AG10803 (cell line): ENCODE measurements around the gene GNPDA1.
"Not testable (repeated sequence)": the region's sequence is repeated elsewhere in the genome, so short reads cannot be mapped to it uniquely, and the experiment has no call there.

Experiments used
- DNase-seq: peaks from one replicate; pipeline ENCODE4 v3.0.0; 2010; ENCODE audit warnings: low read depth
- H3K4me3 ChIP-seq: 2 replicates; pipeline ENCODE4 v1.5.1; 2011; ENCODE audit warnings: mild to moderate bottlenecking, low read length, control low read depth
- CTCF ChIP-seq: conservative IDR thresholded peaks from 2 replicates; pipeline ENCODE4 v1.5.1; 2011; ENCODE audit warnings: mild to moderate bottlenecking, low read length, control low read depth, inconsistent platforms

Gene GNPDA1

GRCh38 chr5:142012792-142013388, at the start of gene GNPDA1:
Gene GNPDA1, minus strand, starts transcription at chr5:142013027. Its CDS starts 992 bp downstream, at chr5:142012035.
- peak; percentile 69 for DNase-seq
- 0 out of 2 replicates have a peak, but pooled peaks have one; percentile 9 for TF ChIP-seq CTCF
- peak within 1 kb of the TSS; percentile 86 for H3K4me3 ChIP-seq

- peak; percentile 75 for DNase-seq
- peak; percentile 47 for TF ChIP-seq CTCF
- H3K4me3 ChIP-seq, result no peak overlapping the region
Observed at GRCh38 chr5:142059304-142059940, 46.6 kb upstream of the GNPDA1 start.

GRCh38 chr5:142057697-142058056, 44.9 kb upstream of the GNPDA1 start:
- DNase-seq, result no peak
- no peak overlapping the region for H3K4me3 ChIP-seq
- TF ChIP-seq CTCF, result no peak

DNA sequence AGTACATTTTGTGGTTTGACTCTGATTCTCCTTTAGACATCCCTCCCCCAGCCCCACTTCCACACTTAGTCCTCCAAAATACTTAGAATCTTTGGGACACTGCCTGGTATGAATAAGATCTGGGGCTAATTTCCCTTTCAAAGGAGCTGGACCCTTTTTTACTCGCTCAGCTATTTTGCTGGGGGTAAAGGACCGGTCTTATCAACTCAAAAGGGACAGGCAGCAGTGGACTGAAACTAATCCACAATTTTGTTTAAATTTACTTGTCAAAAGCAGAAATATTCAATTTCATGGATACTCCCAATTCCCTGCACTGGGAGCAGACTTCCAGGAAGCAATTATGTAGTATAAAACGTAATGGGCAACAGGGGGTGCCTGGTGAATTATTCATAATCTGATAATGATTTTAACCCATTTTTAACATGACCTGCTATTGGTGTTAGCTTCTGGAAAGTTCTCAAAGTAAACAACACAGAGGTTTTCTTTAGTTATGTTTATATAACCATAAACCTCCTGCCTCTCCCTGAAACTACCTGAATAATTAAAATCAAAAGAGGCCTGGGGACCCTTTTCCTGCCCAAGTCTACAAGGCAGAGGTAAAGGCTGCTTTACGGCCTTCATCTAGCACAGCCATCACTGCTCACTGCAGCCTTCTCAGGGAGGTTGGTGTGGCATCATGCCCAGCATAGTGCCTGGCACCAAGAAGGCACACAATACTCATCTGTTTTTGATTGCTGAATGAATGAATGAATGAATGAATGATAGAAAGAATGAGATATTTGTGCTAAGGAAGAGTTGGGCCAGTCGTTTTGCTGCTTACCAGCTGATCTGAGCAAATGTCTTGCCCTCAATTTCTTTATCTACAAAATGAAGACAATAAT, 44.2 kb upstream of the GNPDA1 start:
- H3K4me3 ChIP-seq, result no peak overlapping the region
- TF ChIP-seq CTCF, result no peak
- no peak for DNase-seq

DNA sequence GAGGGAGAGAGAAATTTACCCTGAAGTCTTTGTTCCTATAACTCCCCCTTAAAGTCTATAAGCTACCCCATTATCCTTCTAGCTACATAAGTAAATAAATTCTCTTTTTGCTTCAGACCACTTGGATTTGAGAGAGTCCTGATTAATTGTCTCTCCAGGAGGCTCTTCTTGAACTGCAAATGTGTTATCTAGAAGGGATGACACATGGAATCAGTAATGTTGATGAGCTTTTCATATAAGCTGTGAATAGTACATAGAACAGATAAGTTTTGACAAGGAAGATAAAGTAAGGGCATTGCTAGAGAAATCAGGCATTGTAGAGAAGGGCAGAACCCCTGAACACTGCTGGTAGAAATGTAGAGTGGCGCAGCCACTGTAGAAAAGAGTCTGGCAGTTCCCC, 42.5 kb upstream of the GNPDA1 start:
- no peak for DNase-seq
- H3K4me3 ChIP-seq, result no peak overlapping the region
- TF ChIP-seq CTCF, result no peak

DNA sequence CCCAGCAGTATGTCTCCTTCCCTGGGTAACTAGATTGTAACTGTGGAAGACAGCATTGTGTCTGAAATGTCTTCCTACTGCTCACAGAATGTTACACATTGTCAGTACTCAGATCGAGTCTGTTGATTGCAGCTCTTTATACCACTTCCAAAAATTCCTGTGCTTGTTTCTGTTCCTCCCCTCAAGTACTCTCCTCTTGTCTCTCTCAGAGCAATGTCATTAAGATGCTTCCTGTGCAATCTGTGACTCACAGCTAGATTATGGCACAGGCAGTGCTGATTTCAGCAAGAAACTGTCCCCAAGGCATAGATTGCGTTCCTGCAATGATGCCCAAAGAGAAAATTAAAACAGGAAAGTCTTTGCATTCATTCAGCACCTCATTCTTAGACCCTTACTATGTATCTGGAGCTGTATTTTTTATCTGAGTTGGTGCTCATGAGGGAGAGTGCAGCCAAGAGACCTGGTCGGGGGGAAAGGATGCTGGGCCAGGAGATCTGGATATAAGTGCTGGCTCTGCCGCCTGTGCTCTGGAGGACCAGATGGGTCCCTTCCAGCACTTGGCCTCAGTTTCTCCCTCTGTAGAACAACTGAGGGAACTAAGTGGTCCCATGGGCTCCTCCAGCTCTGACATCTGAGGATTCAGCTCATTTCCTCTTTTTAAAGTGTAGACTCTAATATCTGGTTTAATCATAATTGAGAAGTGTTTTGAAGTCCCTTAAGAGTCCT, 40.8 kb upstream of the GNPDA1 start:
- DNase-seq, result peak; percentile 77
- TF ChIP-seq CTCF, result no peak
- H3K4me3 ChIP-seq, result no peak overlapping the region

DNA sequence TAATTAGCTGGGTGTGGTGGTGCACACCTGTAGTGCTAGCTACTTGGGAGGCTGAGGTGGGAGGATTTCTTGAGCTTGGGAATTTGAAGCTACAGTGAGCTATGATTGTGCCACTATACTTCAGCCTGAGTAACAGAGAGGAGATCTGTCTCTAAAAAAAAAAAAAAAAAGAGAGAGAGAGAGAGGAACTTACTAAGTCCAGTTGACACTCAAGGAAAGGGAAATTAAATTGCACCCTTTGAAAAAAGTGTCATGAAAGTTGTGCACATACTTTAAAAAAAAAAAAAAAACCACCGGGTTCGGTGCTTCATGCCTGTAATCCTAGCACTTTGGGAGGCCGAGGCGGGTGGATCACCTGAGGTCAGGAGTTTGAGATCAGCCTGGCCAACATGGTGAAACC, 39.2 kb upstream of the GNPDA1 start:
- not testable (repeated sequence) for DNase-seq, H3K4me3 ChIP-seq
